Keratinocyte (primary cell): ENCODE measurements around the gene ANKK1. TPM values are rescaled to one million over a fixed set of nuclear protein-coding genes. Genes with fewer than 3 reads are reported as not detected.

Experiments
- DNase-seq: peaks from one replicate; pipeline ENCODE4 v3.0.0-alpha.2; 2011; ENCODE audit warnings: low read depth, missing footprints, low spot score
- FAIRE-seq: peaks from 2 replicates; lab custom pipeline; 2011; peaks lifted over from hg19 to GRCh38; lab: Jason Lieb, UNC
- H2AFZ ChIP-seq: 2 replicates; pipeline ENCODE4 v1.6.0; 2012; ENCODE audit warnings: low read length, control low read depth, inconsistent platforms; ENCODE audit not compliant: control insufficient read depth
- H3K27ac ChIP-seq: 2 replicates; pipeline ENCODE4 v1.5.1; 2011; ENCODE audit warnings: low read length; ENCODE audit not compliant: control insufficient read depth, insufficient read depth
- H3K27me3 ChIP-seq: 3 replicates; pipeline ENCODE4 v1.6.0; 2011; ENCODE audit warnings: low read length; ENCODE audit not compliant: control insufficient read depth, insufficient read depth; ENCODE audit errors: extremely low read depth
- H3K36me3 ChIP-seq, 2 experiments: 2 replicates in 1 of 2; 3 replicates in 1 of 2; pipeline ENCODE4 v1.5.1; 2011; ENCODE audit warnings: low read length in 2 of 2, mild to moderate bottlenecking in 1 of 2; ENCODE audit not compliant: control insufficient read depth in 2 of 2, insufficient read depth in 2 of 2; ENCODE audit errors: extremely low read depth in 1 of 2
- H3K4me1 ChIP-seq: 3 replicates; pipeline ENCODE4 v1.5.1; 2011; ENCODE audit warnings: low read length; ENCODE audit not compliant: control insufficient read depth, insufficient read depth; ENCODE audit errors: extremely low read depth
- H3K4me2 ChIP-seq: 3 replicates; pipeline ENCODE4 v1.6.0; 2011; ENCODE audit warnings: low read depth, low read length; ENCODE audit not compliant: control insufficient read depth, insufficient read depth; ENCODE audit errors: extremely low read depth
- H3K4me3 ChIP-seq, 3 experiments: fragments of 200-600 bp in 1 of 3; sonication (generic) in 1 of 3; 2 replicates in 2 of 3; 3 replicates in 1 of 3; pipeline ENCODE4 v1.5.1; 2011 to 2016; ENCODE audit warnings: low read length in 3 of 3, mild to moderate bottlenecking in 3 of 3, control low read depth in 2 of 3, inconsistent platforms in 1 of 3, low read depth in 1 of 3, mixed read lengths in 1 of 3, mixed run types in 1 of 3, moderate library complexity in 1 of 3; ENCODE audit not compliant: control insufficient read depth in 2 of 3, insufficient read depth in 2 of 3; ENCODE audit errors: extremely low read depth in 1 of 3
- H3K79me2 ChIP-seq: 2 replicates; pipeline ENCODE4 v1.6.0; 2012; ENCODE audit warnings: low read length; ENCODE audit not compliant: control insufficient read depth, insufficient read depth
- H3K9ac ChIP-seq: 3 replicates; pipeline ENCODE4 v1.6.0; 2011; ENCODE audit warnings: low read length; ENCODE audit not compliant: control insufficient read depth, insufficient read depth; ENCODE audit errors: extremely low read depth
- H3K9me1 ChIP-seq: 3 replicates; pipeline ENCODE4 v1.6.0; 2011; ENCODE audit warnings: low read length; ENCODE audit not compliant: control insufficient read depth, insufficient read depth; ENCODE audit errors: extremely low read depth
- H3K9me3 ChIP-seq: 2 replicates; pipeline ENCODE4 v1.5.1; 2012; ENCODE audit warnings: low read depth, low read length; ENCODE audit not compliant: control insufficient read depth
- H4K20me1 ChIP-seq: 3 replicates; pipeline ENCODE4 v1.6.0; 2011; ENCODE audit warnings: low read length; ENCODE audit not compliant: control insufficient read depth, insufficient read depth; ENCODE audit errors: extremely low read depth
- EZH2 ChIP-seq: IDR thresholded peaks from one replicate; pipeline ENCODE4 v1.6.1; 2012; ENCODE audit warnings: inconsistent platforms, mild to moderate bottlenecking, low read length, moderate library complexity
- dilution Hi-C: fragments of 300-500 bp; cut with MboI; formaldehyde crosslinking; loops from one replicate; pipeline ENCODE4 v1.7.0; 2020; ENCODE audit warnings: low sequenced_read_pairs; ENCODE audit not compliant: extremely low pct_ligation_motif_present
- polyA plus RNA-seq, 5 experiments: library from polyadenylated mRNA; depleted of rRNA in 3 of 5; stranded (reverse) in 3 of 5; stranded (forward) in 1 of 5; unstranded in 1 of 5; fragments of >200 nt; gene quantifications; 1 replicate in 1 of 5; 2 replicates in 3 of 5; 3 replicates in 1 of 5; pipeline versions ENCODE4 v1.2.1 to v1.2.3, GENCODE V29; 2011 to 2012; ENCODE audit warnings: missing spikeins in 2 of 5, low read depth in 1 of 5, low replicate concordance in 1 of 5
- TF ChIP-seq, protein P1 (sequence below), 3 experiments: IDR thresholded peaks in 1 of 3; conservative IDR thresholded peaks in 1 of 3; optimal IDR thresholded peaks in 1 of 3; 2 replicates in 2 of 3; 3 replicates in 1 of 3; pipeline versions ENCODE3 to v1.5.1; 2011; ENCODE audit warnings: low read length in 3 of 3, mild to moderate bottlenecking in 3 of 3, moderate library complexity in 2 of 3, control low read depth in 1 of 3, inconsistent platforms in 1 of 3; ENCODE audit not compliant: insufficient read depth in 2 of 3; ENCODE audit errors: extremely low read depth in 1 of 3

ANKK1 gene
- polyA plus RNA-seq, 1 donor (not counting 4 experiments of a cell fraction or from before 2014, with no cell fraction given): 0.92 TPM

GRCh38 chr11:113435190-113435968 is 47.8 kb downstream of the ANKK1 start:
- Histone ChIP-seq H4K20me1 (no peaks in the 10 kb centered on the region), H3K27ac (no peak overlapping the region), H3K9me3 (no peaks in the 10 kb centered on the region), H3K4me2 (no peak overlapping the region), H2AFZ (no peak overlapping the region), H3K9me1 (no peaks in the 10 kb centered on the region), H3K9ac (no peak overlapping the region), H3K4me3 (no peak overlapping the region), H3K36me3 (no peaks in the 10 kb centered on the region), H3K4me1 (no peaks in the 10 kb centered on the region), H3K27me3 (no peaks in the 10 kb centered on the region), H3K79me2 (no peaks in the 10 kb centered on the region)
- dilution Hi-C loops: no loop called here
- DNase-seq: no peak
- no peak for FAIRE-seq
- TF ChIP-seq EZH2: no peak
- TF ChIP-seq, protein P1, sequence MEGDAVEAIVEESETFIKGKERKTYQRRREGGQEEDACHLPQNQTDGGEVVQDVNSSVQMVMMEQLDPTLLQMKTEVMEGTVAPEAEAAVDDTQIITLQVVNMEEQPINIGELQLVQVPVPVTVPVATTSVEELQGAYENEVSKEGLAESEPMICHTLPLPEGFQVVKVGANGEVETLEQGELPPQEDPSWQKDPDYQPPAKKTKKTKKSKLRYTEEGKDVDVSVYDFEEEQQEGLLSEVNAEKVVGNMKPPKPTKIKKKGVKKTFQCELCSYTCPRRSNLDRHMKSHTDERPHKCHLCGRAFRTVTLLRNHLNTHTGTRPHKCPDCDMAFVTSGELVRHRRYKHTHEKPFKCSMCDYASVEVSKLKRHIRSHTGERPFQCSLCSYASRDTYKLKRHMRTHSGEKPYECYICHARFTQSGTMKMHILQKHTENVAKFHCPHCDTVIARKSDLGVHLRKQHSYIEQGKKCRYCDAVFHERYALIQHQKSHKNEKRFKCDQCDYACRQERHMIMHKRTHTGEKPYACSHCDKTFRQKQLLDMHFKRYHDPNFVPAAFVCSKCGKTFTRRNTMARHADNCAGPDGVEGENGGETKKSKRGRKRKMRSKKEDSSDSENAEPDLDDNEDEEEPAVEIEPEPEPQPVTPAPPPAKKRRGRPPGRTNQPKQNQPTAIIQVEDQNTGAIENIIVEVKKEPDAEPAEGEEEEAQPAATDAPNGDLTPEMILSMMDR (optimal IDR thresholded peaks at IDR 0.05 in 1 of 3, IDR thresholded peaks at IDR 0.05 in 1 of 3, conservative IDR thresholded peaks at IDR 0.05 in 1 of 3; ENCODE audit: extremely low read depth in 1 of 3, insufficient read depth in 2 of 3, low read length in 3 of 3): no peak

DNA sequence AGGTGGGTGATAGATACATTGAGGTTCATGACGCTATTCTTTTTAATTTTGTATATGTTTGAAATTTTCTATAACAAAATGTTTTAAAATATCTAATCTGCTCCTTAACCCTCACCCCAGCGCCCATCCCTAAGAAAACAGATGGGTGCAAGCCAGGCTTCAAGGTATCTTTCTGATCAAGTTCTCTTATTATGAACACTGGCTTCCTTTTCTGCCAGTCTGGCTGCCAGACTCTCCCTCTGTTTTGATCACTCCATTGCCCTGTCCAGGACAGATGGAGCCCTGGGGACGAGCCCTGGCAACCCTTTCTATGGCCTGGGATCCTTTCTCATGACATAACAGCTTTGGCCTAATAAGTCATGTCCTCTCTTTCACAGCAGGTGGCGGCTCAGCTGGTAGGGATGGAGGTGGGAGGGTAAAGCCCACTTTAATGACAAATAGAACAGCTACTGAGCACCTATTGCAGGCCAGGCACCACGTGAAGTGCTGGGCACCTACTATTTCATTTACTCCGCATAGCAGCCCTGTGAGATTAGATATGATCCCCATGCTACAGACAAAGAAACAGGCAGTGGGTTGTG is 49.2 kb downstream of the ANKK1 start:
- no peaks in the 10 kb centered on the region for H3K27me3 ChIP-seq
- H4K20me1 ChIP-seq: no peaks in the 10 kb centered on the region
- FAIRE-seq (no peak), DNase-seq (no peak)
- no peak overlapping the region for H3K9ac ChIP-seq
- H3K9me1 ChIP-seq: no peaks in the 10 kb centered on the region
- H3K9me3 ChIP-seq: no peaks in the 10 kb centered on the region
- H2AFZ ChIP-seq: no peak overlapping the region
- H3K36me3 ChIP-seq: no peaks in the 10 kb centered on the region
- no peak overlapping the region for H3K4me2 ChIP-seq
- no peak overlapping the region for H3K27ac ChIP-seq
- TF ChIP-seq, protein P1 (optimal IDR thresholded peaks at IDR 0.05 in 1 of 3, IDR thresholded peaks at IDR 0.05 in 1 of 3, conservative IDR thresholded peaks at IDR 0.05 in 1 of 3; ENCODE audit: extremely low read depth in 1 of 3, insufficient read depth in 2 of 3, low read length in 3 of 3): no peak
- no peak for TF ChIP-seq EZH2
- no peaks in the 10 kb centered on the region for H3K4me1 ChIP-seq
- dilution Hi-C loops: no loop called here
- no peak overlapping the region for H3K4me3 ChIP-seq
- H3K79me2 ChIP-seq: no peaks in the 10 kb centered on the region
